HepG2 (cell line): Measurements from ENCODE around the gene NDUFB4. TPM values are rescaled to one million over a fixed set of nuclear protein-coding genes. Genes with fewer than 3 reads are reported as not detected.

Experiments
- ATAC-seq: fragments of 200-7000 bp; cut with Tn5 transposase; 3 replicates; pipeline ENCODE4 v1.9.1; 2020; ENCODE audit warnings: mild to moderate bottlenecking, moderate library complexity
- BruUV-seq: library from RNA; stranded (reverse); fragments of 400-500 nt; replicated peaks from 2 replicates; lab custom pipeline; 2021; lab: Mats Ljungman, UMichigan
- CTCF ChIA-PET: fragments of 300-600 bp; formaldehyde crosslinking; extraction: SDS; loops from one replicate; lab custom pipeline; 2021; ENCODE audit warnings: low total read pairs, inconsistent platforms, low intra/inter-chr PET ratio; lab: Yijun Ruan, JAX
- POLR2A ChIA-PET: fragments of 350-600 bp; sonication (Branson Sonifier 250); formaldehyde crosslinking; loops from one replicate; lab custom pipeline; 2020; ENCODE audit warnings: antibody characterized with exemption, inconsistent platforms; lab: Yijun Ruan, JAX
- DNase-seq: peaks from one replicate; pipeline ENCODE4 v3.0.0-alpha.2; 2015; ENCODE audit warnings: low spot score
- FAIRE-seq: peaks from 3 replicates; lab custom pipeline; 2011; peaks lifted over from hg19 to GRCh38; lab: Jason Lieb, UNC
- H2AFZ ChIP-seq: one replicate; pipeline ENCODE4 v1.6.1; 2011; ENCODE audit warnings: low read length, inconsistent platforms
- H3K27ac ChIP-seq: fragments of 300-600 bp; 3 replicates; pipeline ENCODE4 v1.8.0; 2011; ENCODE audit warnings: mixed run types, mild to moderate bottlenecking, mixed read lengths, low read length, inconsistent platforms; ENCODE audit not compliant: insufficient read depth; ENCODE audit errors: extremely low read length
- H3K27me3 ChIP-seq, 2 experiments: fragments of 200-600 bp in 1 of 2; 2 replicates in 1 of 2; 3 replicates in 1 of 2; pipeline versions ENCODE4 v1.6.0 to v1.8.0; 2011; ENCODE audit warnings: low read length in 2 of 2, mild to moderate bottlenecking in 2 of 2, moderate library complexity in 2 of 2, inconsistent platforms in 1 of 2; ENCODE audit not compliant: insufficient read depth in 2 of 2, control insufficient read depth in 1 of 2
- H3K36me3 ChIP-seq, 2 experiments: fragments of 200-600 bp in 1 of 2; replicated peaks in 1 of 2; 2 replicates in 1 of 2; 3 replicates in 1 of 2; pipeline versions ENCODE4 v1.5.1 to v1.8.0; 2011; ENCODE audit warnings: low read length in 2 of 2, inconsistent platforms in 1 of 2; ENCODE audit not compliant: insufficient read depth in 2 of 2, control insufficient read depth in 1 of 2
- H3K4me1 ChIP-seq: 2 replicates; pipeline ENCODE4 v1.5.1; 2012; ENCODE audit warnings: low read length, inconsistent platforms; ENCODE audit not compliant: insufficient read depth
- H3K4me2 ChIP-seq: 2 replicates; pipeline ENCODE4 v1.6.0; 2011; ENCODE audit warnings: low read depth, low read length, inconsistent platforms
- H3K4me3 ChIP-seq, 3 experiments: fragments of 200-600 bp in 1 of 3; sonication (generic), shearing (Covaris generic) in 1 of 3; replicated peaks in 1 of 3; 2 replicates each; pipeline ENCODE4 v1.5.1; 2011 to 2016; ENCODE audit warnings: low read length in 3 of 3, inconsistent platforms in 2 of 3, low read depth in 2 of 3, mild to moderate bottlenecking in 2 of 3, control low read depth in 1 of 3, mixed read lengths in 1 of 3; ENCODE audit not compliant: insufficient read depth in 1 of 3
- H3K79me2 ChIP-seq: one replicate; pipeline ENCODE4 v1.6.1; 2011; ENCODE audit warnings: low read length, inconsistent platforms; ENCODE audit not compliant: insufficient read depth
- H3K9ac ChIP-seq: 2 replicates; pipeline ENCODE4 v1.6.0; 2011; ENCODE audit warnings: mild to moderate bottlenecking, low read depth, low read length, inconsistent platforms; ENCODE audit not compliant: insufficient read depth
- H3K9me3 ChIP-seq: 2 replicates; pipeline ENCODE4 v1.5.1; 2012; ENCODE audit warnings: mild to moderate bottlenecking, low read length
- H4K20me1 ChIP-seq: 2 replicates; pipeline ENCODE4 v1.6.0; 2011; ENCODE audit warnings: inconsistent platforms, mild to moderate bottlenecking, low read length, moderate library complexity; ENCODE audit not compliant: insufficient read depth
- CHD2 ChIP-seq: IDR thresholded peaks from 2 replicates; pipeline ENCODE4 v1.6.1; 2011; ENCODE audit warnings: low read depth, low read length, improper control_type of control experiment
- HINFP ChIP-seq: sonication (generic); formaldehyde crosslinking; IDR thresholded peaks from 2 replicates; pipeline ENCODE4 v1.4.0; 2020; ENCODE audit warnings: low read depth, mild to moderate bottlenecking, missing genetic modification reagents
- ISL2 ChIP-seq: sonication (generic); formaldehyde crosslinking; IDR thresholded peaks from 2 replicates; pipeline ENCODE4 v1.5.0; 2020; ENCODE audit warnings: missing genetic modification reagents
- NAIF1 ChIP-seq: sonication (generic); formaldehyde crosslinking; IDR thresholded peaks from 2 replicates; pipeline ENCODE4 v1.5.0; 2020; ENCODE audit warnings: mild to moderate bottlenecking, missing genetic modification reagents, borderline replicate concordance
- ONECUT2 ChIP-seq: sonication (generic); formaldehyde crosslinking; IDR thresholded peaks from 2 replicates; pipeline ENCODE4 v1.4.0; 2020; ENCODE audit warnings: missing genetic modification reagents
- POGZ ChIP-seq: sonication (generic); formaldehyde crosslinking; IDR thresholded peaks from 2 replicates; pipeline ENCODE4 v1.4.0; 2020; ENCODE audit warnings: mild to moderate bottlenecking, missing genetic modification reagents
- PTBP1 ChIP-seq: fragments of 200-400 bp; formaldehyde crosslinking; IDR thresholded peaks from 2 replicates; pipeline ENCODE4 v1.6.1; 2018; ENCODE audit warnings: low read length, low read depth; ENCODE audit not compliant: poor library complexity, severe bottlenecking
- SNAPC4 ChIP-seq: sonication (generic); formaldehyde crosslinking; IDR thresholded peaks from 2 replicates; pipeline ENCODE4 v1.4.0; 2020; ENCODE audit warnings: mild to moderate bottlenecking, missing genetic modification reagents
- SUZ12 ChIP-seq: fragments of 150-350 bp; IDR thresholded peaks from 2 replicates; pipeline ENCODE4 v1.6.1; 2014; ENCODE audit warnings: low read depth, low read length
- ZNF30 ChIP-seq: sonication (generic); formaldehyde crosslinking; IDR thresholded peaks from 2 replicates; pipeline ENCODE4 v1.5.0; 2020; ENCODE audit warnings: mild to moderate bottlenecking, missing genetic modification reagents
- ZNF589 ChIP-seq: sonication (generic); formaldehyde crosslinking; conservative IDR thresholded peaks from 2 replicates; pipeline ENCODE4 v1.8.0; 2022; ENCODE audit warnings: mild to moderate bottlenecking, moderate library complexity, missing genetic modification reagents
- ZNF598 ChIP-seq: sonication (generic); formaldehyde crosslinking; IDR thresholded peaks from 2 replicates; pipeline ENCODE4 v1.5.1; 2020; ENCODE audit warnings: mild to moderate bottlenecking, missing genetic modification reagents, borderline replicate concordance
- ZNF816 ChIP-seq: sonication (generic); formaldehyde crosslinking; IDR thresholded peaks from 2 replicates; pipeline ENCODE4 v1.8.0; 2022; ENCODE audit warnings: missing genetic modification reagents, mild to moderate bottlenecking, borderline replicate concordance
- ZSCAN25 ChIP-seq: sonication (generic); formaldehyde crosslinking; IDR thresholded peaks from 2 replicates; pipeline ENCODE4 v1.8.0; 2022; ENCODE audit warnings: mild to moderate bottlenecking, missing genetic modification reagents
- WGBS: methylation state at CpG from one replicate; pipeline ENCODE4 v1.1.6; 2017; ENCODE audit warnings: low lambda C conversion rate; 5-methylcytosine and 5-hydroxymethylcytosine counted together
- in situ Hi-C: cut with HindIII; loops from 2 replicates; pipeline ENCODE4 v1.10.0; 2017; ENCODE audit warnings: low pct_unique_long_range_greater_than_20kb; ENCODE audit not compliant: extremely low pct_ligation_motif_present
- intact Hi-C: fragments of 100-400 bp; cut with micrococcal nuclease; formaldehyde crosslinking; loops from one replicate; pipeline ENCODE4 v1.10.0; 2022; ENCODE audit not compliant: unreplicated experiment
- polyA plus RNA-seq, 8 experiments: library from polyadenylated mRNA; depleted of rRNA in 3 of 8; stranded (reverse) in 7 of 8; unstranded in 1 of 8; fragments of >200 nt; fragmentation: Illumina TruSeq in 4 of 8; extraction: Trizol in 4 of 8; gene quantifications; 2 replicates each; pipeline versions ENCODE4 v1.2.1 to v1.2.3, GENCODE V29; 2011 to 2016; ENCODE audit warnings: low read depth in 4 of 8, missing spikeins in 1 of 8, mixed read lengths in 1 of 8; ENCODE audit not compliant: insufficient read depth in 1 of 8
- total RNA-seq, 5 experiments: library from RNA; depleted of rRNA; stranded (reverse); fragments of >200 nt; fragmentation: Illumina TruSeq; extraction: Trizol; gene quantifications; 2 replicates each; pipeline ENCODE4 v1.2.3, GENCODE V29; 2016; ENCODE audit warnings: low read depth in 1 of 5

NDUFB4 gene
- total and polyA plus RNA-seq, 2 of the 13 experiments (the other 11 are each of a cell fraction or from before 2014, with no cell fraction given): 115 to 116 TPM

GRCh38 chr3:120608506-120608905 lies 12.4 kb downstream of the NDUFB4 start:
- BruUV-seq: no TSS peak
- CTCF ChIA-PET: no interaction called here
- H3K4me3 ChIP-seq: no peak overlapping the region
- H3K27me3 ChIP-seq: no peaks in the 10 kb centered on the region
- H3K36me3 ChIP-seq: no peaks in the 10 kb centered on the region
- intact Hi-C loops: no loop called here
- FAIRE-seq (no peak), ATAC-seq (no peak), DNase-seq (no peak)
- H3K27ac ChIP-seq: no peak overlapping the region
- H3K4me2 ChIP-seq: no peak overlapping the region
- H4K20me1 ChIP-seq: no peaks in the 10 kb centered on the region
- no peaks in the 10 kb centered on the region; the same call in 1 of the 2 replicates for H3K4me1 ChIP-seq
- no peaks in the 10 kb centered on the region for H3K79me2 ChIP-seq
- no peak overlapping the region for H2AFZ ChIP-seq
- POLR2A ChIA-PET: no interaction called here
- no peak overlapping the region for H3K9ac ChIP-seq
- H3K9me3 ChIP-seq: no peaks in the 10 kb centered on the region
- WGBS: 33% methylated on average over 4 of the region's 4 CpGs
- TF ChIP-seq HINFP (CRISPR knock-in tag) (no peak), SNAPC4 (CRISPR knock-in tag) (no peak), ZNF589 (CRISPR knock-in tag) (no peak), SUZ12 (no peak), ZNF816 (CRISPR knock-in tag) (no peak), POGZ (no peak), NAIF1 (CRISPR knock-in tag) (no peak), ZNF30 (CRISPR knock-in tag) (no peak), ONECUT2 (CRISPR knock-in tag) (no peak), ZNF598 (CRISPR knock-in tag) (no peak), ISL2 (CRISPR knock-in tag) (no peak), ZSCAN25 (no peak), CHD2 (no peak), PTBP1 (no peak)
- in situ Hi-C loops: no loop called here
